GM12892 (cell line): Measurements from ENCODE around the gene ATXN10.

Experiments
- POLR2A ChIP-seq: IDR thresholded peaks from 2 replicates; pipeline ENCODE4 v1.6.1; 2011; ENCODE audit warnings: low read depth, low read length, control low read depth
- POLR2AphosphoS5 ChIP-seq: IDR thresholded peaks from 2 replicates; pipeline ENCODE4 v1.6.1; 2011; ENCODE audit warnings: low read depth, low read length, control low read depth

DNA sequence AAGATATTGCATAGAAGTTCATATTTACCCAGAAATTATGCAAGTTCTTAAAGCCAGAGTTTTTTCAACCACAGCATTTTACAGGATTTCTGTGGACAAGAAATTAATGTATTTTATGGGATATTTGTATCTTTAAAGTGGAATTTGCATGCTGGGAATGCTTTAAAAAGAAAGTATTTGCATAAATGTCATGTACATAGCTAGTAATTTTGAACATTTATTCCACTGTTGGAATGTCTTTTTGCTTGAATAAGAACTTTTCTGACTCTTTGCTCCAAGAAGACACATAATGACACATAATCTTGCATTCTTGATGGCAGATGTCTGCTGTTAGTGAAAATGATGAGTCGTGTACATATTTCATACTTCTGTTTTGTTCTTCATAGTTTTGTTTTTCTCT lies 66.6 kb downstream of the ATXN10 start:
- TF ChIP-seq POLR2A (no peak), POLR2AphosphoS5 (no peak)
